Sigmoid colon (tissue), 7 donors: ENCODE results near the gene PECR. TPM values are rescaled to one million over a fixed set of nuclear protein-coding genes. Genes with fewer than 3 reads are reported as not detected.

Source experiments
- DNase-seq: peaks from one replicate; pipeline ENCODE4 v3.0.0-alpha.2; 2019
- H3K27ac ChIP-seq, 4 donors: fragments of 200-600 bp; sonication (generic); one replicate each; pipeline ENCODE4 v1.5.1; 2016 to 2019; ENCODE audit warnings: mild to moderate bottlenecking in 1 of 4
- H3K27me3 ChIP-seq, 3 donors: fragments of 200-600 bp; sonication (generic); one replicate each; pipeline ENCODE4 v1.5.1; 2019; ENCODE audit warnings: mild to moderate bottlenecking in 1 of 3
- H3K36me3 ChIP-seq, 4 donors: fragments of 200-600 bp; sonication (generic); one replicate each; pipeline ENCODE4 v1.5.1; 2016 to 2019
- H3K4me1 ChIP-seq, 4 donors: fragments of 200-600 bp; sonication (generic); one replicate each; pipeline ENCODE4 v1.5.1; 2017 to 2019
- H3K4me3 ChIP-seq, 4 donors: fragments of 200-600 bp; sonication (generic); one replicate each; pipeline ENCODE4 v1.5.1; 2017 to 2019; ENCODE audit warnings: mild to moderate bottlenecking in 2 of 4, moderate library complexity in 1 of 4
- H3K9me3 ChIP-seq, 4 donors: fragments of 200-600 bp in 3 of 4; sonication (generic) in 3 of 4; one replicate each; pipeline versions ENCODE4 v1.5.1 to v1.6.1; 2013 to 2019
- CTCF ChIP-seq, 4 experiments: fragments of 450-650 bp in 3 of 4; fragments of 200-600 bp in 1 of 4; IDR thresholded peaks; one replicate each; pipeline ENCODE4 v1.5.1; 2016 to 2019; ENCODE audit warnings: antibody characterized with exemption in 4 of 4, mild to moderate bottlenecking in 3 of 4, moderate library complexity in 2 of 4
- EP300 ChIP-seq, 4 donors: sonication (generic); formaldehyde crosslinking; IDR thresholded peaks; one replicate each; pipeline ENCODE4 v1.6.1; 2017; ENCODE audit warnings: antibody characterized with exemption in 4 of 4
- POLR2A ChIP-seq, 2 donors: fragments of 450-650 bp; IDR thresholded peaks; one replicate each; pipeline ENCODE4 v1.6.1; 2016; ENCODE audit warnings: antibody characterized with exemption in 2 of 2, mild to moderate bottlenecking in 2 of 2, moderate library complexity in 2 of 2
- POLR2AphosphoS5 ChIP-seq, 4 donors: sonication (generic); formaldehyde crosslinking; IDR thresholded peaks; one replicate each; pipeline ENCODE4 v1.6.1; 2017; ENCODE audit warnings: antibody characterized with exemption in 4 of 4
- WGBS, 2 donors: extraction: QIAGEN DNeasy Blood & Tissue Kit; methylation state at CpG; one replicate each; pipeline ENCODE4 v1.1.7; 2013; 5-methylcytosine and 5-hydroxymethylcytosine counted together
- intact Hi-C: fragments of 100-400 bp; cut with DNase I; formaldehyde crosslinking; loops from one replicate; pipeline ENCODE4 v1.15.1; 2023
- polyA plus RNA-seq, 3 donors: library from polyadenylated mRNA; stranded (reverse); fragments of 200-250 nt; gene quantifications; one replicate each; pipeline ENCODE4 v1.2.3, GENCODE V29; 2013
- total RNA-seq, 4 donors: library from RNA; depleted of rRNA; stranded (reverse); fragments of >200 nt; gene quantifications; one replicate each; pipeline ENCODE4 v1.1.0, GENCODE V29; 2016
- donor health status: healthy with polysubstance abuse.
- donor health status: Bipolar disorder and iron deficiency.
- donor health status: healthy.

The PECR gene
- total and polyA plus RNA-seq, 7 donors, result 5.0 to 25.9 (median 13.9) TPM

DNA sequence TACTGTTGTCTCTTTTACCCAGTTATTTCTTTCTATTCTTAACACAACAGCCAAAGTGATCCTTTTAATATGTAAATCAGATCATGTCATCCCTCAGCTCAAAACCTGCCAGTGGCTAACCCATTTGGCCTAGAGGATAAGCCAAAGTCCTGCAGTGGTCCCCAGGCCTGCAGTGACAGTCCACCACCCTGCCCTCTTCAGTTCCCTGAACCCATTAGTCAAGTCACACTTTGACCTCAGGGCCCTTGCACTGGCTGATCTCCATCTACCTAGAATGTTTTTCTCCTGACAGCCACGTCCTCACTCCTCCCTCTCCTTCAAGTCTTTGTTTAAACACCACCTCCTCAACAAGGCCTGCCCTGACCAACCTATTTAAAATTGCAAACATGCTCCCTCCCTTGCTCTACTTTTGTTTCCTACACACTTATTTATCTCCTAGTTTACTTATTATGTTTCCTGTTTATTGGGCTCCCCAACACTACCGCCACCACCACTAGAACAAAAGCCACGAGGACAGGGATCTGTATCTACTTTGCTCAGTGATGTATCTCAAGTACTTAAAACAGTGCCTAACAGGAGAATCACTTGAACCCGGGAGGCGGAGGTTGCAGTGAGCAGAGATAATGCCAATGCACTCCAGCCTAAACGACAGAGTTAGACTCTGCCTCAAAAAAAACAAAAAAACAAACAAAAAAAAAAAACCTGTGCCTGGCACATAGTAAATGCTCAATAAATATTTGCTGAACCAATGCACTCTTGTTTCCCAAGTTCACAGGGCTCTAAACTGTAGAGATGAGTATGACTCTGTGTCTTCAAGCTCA is 77.5 kb downstream of the PECR start:
- Histone ChIP-seq H3K27ac (no peak overlapping the region), H3K36me3 (no peaks in the 10 kb centered on the region), H3K27me3 (no peaks in the 10 kb centered on the region), H3K9me3 (no peaks in the 10 kb centered on the region), H3K4me3 (no peak overlapping the region), H3K4me1 (peaks cover 0 to 4% (median 0%) of the 10 kb centered on the region in 4 donors)
- DNase-seq, result no peak
- 81 to 85% methylated on average over 6 of the region's 6 CpGs for WGBS, 2 donors
- intact Hi-C loops, result no loop called here
- TF ChIP-seq POLR2AphosphoS5 (IDR thresholded peaks at IDR 0.05) (no peak), POLR2A (IDR thresholded peaks at IDR 0.05) (no peak), EP300 (IDR thresholded peaks at IDR 0.05) (no peak), CTCF (IDR thresholded peaks at IDR 0.05) (no peak)

- H3K4me1 ChIP-seq, result peaks cover 0 to 4% (median 0%) of the 10 kb centered on the region in 4 donors
- H3K36me3 ChIP-seq, result no peaks in the 10 kb centered on the region
- H3K9me3 ChIP-seq, result no peaks in the 10 kb centered on the region
- 80 to 87% methylated on average over 2 of the region's 2 CpGs for WGBS, 2 donors
- TF ChIP-seq CTCF (IDR thresholded peaks at IDR 0.05), result no peak
- no peak for TF ChIP-seq POLR2AphosphoS5 (IDR thresholded peaks at IDR 0.05)
- no peak for TF ChIP-seq POLR2A (IDR thresholded peaks at IDR 0.05)
- TF ChIP-seq EP300 (IDR thresholded peaks at IDR 0.05), result no peak
- intact Hi-C loops, result no loop called here
- H3K27me3 ChIP-seq, result no peaks in the 10 kb centered on the region
- H3K27ac ChIP-seq, result no peak overlapping the region
- H3K4me3 ChIP-seq, result no peak overlapping the region
- no peak for DNase-seq
These were observed 78.9 kb downstream of the PECR start for GRCh38 chr2:216002693-216003092.

- Histone ChIP-seq H3K4me3 (no peak overlapping the region), H3K36me3 (no peaks in the 10 kb centered on the region), H3K4me1 (peaks cover 0 to 4% (median 0%) of the 10 kb centered on the region in 4 donors), H3K27ac (no peak overlapping the region), H3K9me3 (no peaks in the 10 kb centered on the region), H3K27me3 (no peaks in the 10 kb centered on the region)
- DNase-seq, result no peak
- intact Hi-C loops, result no loop called here
- TF ChIP-seq POLR2AphosphoS5 (IDR thresholded peaks at IDR 0.05), result no peak
- TF ChIP-seq POLR2A (IDR thresholded peaks at IDR 0.05), result no peak
- no peak for TF ChIP-seq CTCF (IDR thresholded peaks at IDR 0.05)
- TF ChIP-seq EP300 (IDR thresholded peaks at IDR 0.05), result no peak
- 37 to 48% methylated on average over 5 of the region's 5 CpGs for WGBS, 2 donors
These were observed 79.4 kb downstream of the PECR start for GRCh38 chr2:216002101-216002678.

- DNase-seq, result no peak
- 66 to 83% methylated on average over 9 of the region's 9 CpGs for WGBS, 2 donors
- peaks cover 0 to 3% (median 0%) of the 10 kb centered on the region in 4 donors for H3K4me1 ChIP-seq
- H3K27me3 ChIP-seq, result no peaks in the 10 kb centered on the region
- no peak for TF ChIP-seq CTCF (IDR thresholded peaks at IDR 0.05)
- TF ChIP-seq EP300 (IDR thresholded peaks at IDR 0.05), result no peak
- H3K4me3 ChIP-seq, result no peak overlapping the region
- no peak overlapping the region for H3K27ac ChIP-seq
- intact Hi-C loops, result no loop called here
- no peaks in the 10 kb centered on the region for H3K36me3 ChIP-seq
- H3K9me3 ChIP-seq, result no peaks in the 10 kb centered on the region
These were observed 80.2 kb downstream of the PECR start for GRCh38 chr2:216001216-216002100.
